GM12878 (cell line): ENCODE measurements around the gene ADCY5. TPM values are rescaled to one million over a fixed set of nuclear protein-coding genes. Genes with fewer than 3 reads are reported as not detected.

Experiments used
- ATAC-seq: fragments of 200-7000 bp; cut with Tn5 transposase; 3 replicates; pipeline ENCODE4 v1.9.1; 2020; ENCODE audit warnings: mild to moderate bottlenecking, moderate library complexity
- BruUV-seq: library from RNA; stranded (reverse); fragments of 400-500 nt; replicated peaks from 2 replicates; lab custom pipeline; 2021; lab: Mats Ljungman, UMichigan
- CTCF ChIA-PET: fragments of 300-600 bp; sonication (Branson Sonifier 250); formaldehyde crosslinking; extraction: SDS; loops from one replicate; lab custom pipeline; 2021; ENCODE audit warnings: inconsistent platforms; lab: Yijun Ruan, JAX
- POLR2A ChIA-PET: fragments of 350-600 bp; formaldehyde crosslinking; extraction: SDS; loops from one replicate; lab custom pipeline; 2021; ENCODE audit warnings: inconsistent platforms; lab: Charles Lee
- RAD21 ChIA-PET: fragments of 300-600 bp; sonication (Branson Sonifier 250); formaldehyde crosslinking; loops from one replicate; lab custom pipeline; 2023; ENCODE audit warnings: antibody characterized with exemption; ENCODE audit not compliant: unreplicated experiment; lab: Charles Lee
- SMC1A ChIA-PET: fragments of 300-600 bp; sonication (Branson Sonifier 250); formaldehyde crosslinking; loops from one replicate; lab custom pipeline; 2023; ENCODE audit not compliant: unreplicated experiment, uncharacterized antibody; lab: Charles Lee
- DNase-seq: peaks from one replicate; pipeline ENCODE4 v3.0.0-alpha.2; 2011; ENCODE audit warnings: low read depth, low spot score
- FAIRE-seq: peaks from 3 replicates; lab custom pipeline; 2011; peaks lifted over from hg19 to GRCh38; lab: Jason Lieb, UNC
- H2AFZ ChIP-seq: 2 replicates; pipeline ENCODE4 v1.6.0; 2011; ENCODE audit warnings: low read depth, low read length, control low read depth; ENCODE audit not compliant: control insufficient read depth
- H3K27ac ChIP-seq: 2 replicates; pipeline ENCODE4 v1.5.1; 2011; ENCODE audit warnings: control low read depth; ENCODE audit not compliant: control insufficient read depth, insufficient read depth
- H3K27me3 ChIP-seq, 2 experiments: replicated peaks in 1 of 2; 2 replicates each; pipeline versions ENCODE4 v1.6.0 to v1.6.1; 2011; ENCODE audit warnings: low read length in 1 of 2; ENCODE audit not compliant: control insufficient read depth in 2 of 2, insufficient read depth in 2 of 2
- H3K36me3 ChIP-seq, 2 experiments: 2 replicates each; pipeline ENCODE4 v1.5.1; 2011; ENCODE audit warnings: low read length in 1 of 2; ENCODE audit not compliant: control insufficient read depth in 2 of 2, insufficient read depth in 2 of 2
- H3K4me1 ChIP-seq: 2 replicates; pipeline ENCODE4 v1.6.1; 2011; ENCODE audit warnings: mild to moderate bottlenecking, low read length, moderate library complexity, mixed read lengths; ENCODE audit not compliant: control insufficient read depth, insufficient read depth
- H3K4me2 ChIP-seq: 2 replicates; pipeline ENCODE4 v1.6.0; 2011; ENCODE audit warnings: control low read depth; ENCODE audit not compliant: control insufficient read depth, insufficient read depth
- H3K4me3 ChIP-seq: fragments of 200-600 bp; sonication (generic); 2 replicates; pipeline ENCODE4 v1.5.1; 2016
- H3K79me2 ChIP-seq: 2 replicates; pipeline ENCODE4 v1.6.0; 2011; ENCODE audit warnings: low read length; ENCODE audit not compliant: control insufficient read depth, insufficient read depth
- H3K9ac ChIP-seq: 2 replicates; pipeline ENCODE4 v1.8.0; 2011; ENCODE audit warnings: low read length, control low read depth, mixed read lengths; ENCODE audit not compliant: control insufficient read depth, insufficient read depth
- H3K9me3 ChIP-seq: replicated peaks from 3 replicates; pipeline ENCODE4 v1.5.1; 2011; ENCODE audit warnings: mild to moderate bottlenecking, low read length; ENCODE audit not compliant: control insufficient read depth, insufficient read depth
- H4K20me1 ChIP-seq: 2 replicates; pipeline ENCODE4 v1.6.0; 2011; ENCODE audit not compliant: control insufficient read depth, insufficient read depth
- ASH2L ChIP-seq: fragments of 300-600, 200-600 bp; sonication (generic); IDR thresholded peaks from 2 replicates; pipeline ENCODE4 v1.6.1; 2017; ENCODE audit warnings: low read depth, mild to moderate bottlenecking, borderline replicate concordance
- ATF2 ChIP-seq: IDR thresholded peaks from 2 replicates; pipeline ENCODE4 v1.6.1; 2012; ENCODE audit warnings: low read length, inconsistent platforms
- KDM1A ChIP-seq: fragments of 200-600 bp; sonication (generic); IDR thresholded peaks from 2 replicates; pipeline ENCODE4 v1.6.1; 2016; ENCODE audit warnings: borderline replicate concordance
- NR2F1 ChIP-seq: fragments of 450-650 bp; conservative IDR thresholded peaks from 2 replicates; pipeline ENCODE4 v1.6.1; 2017; ENCODE audit warnings: mild to moderate bottlenecking
- POLR2A ChIP-seq: IDR thresholded peaks from 2 replicates; pipeline ENCODE4 v1.6.1; 2011; ENCODE audit warnings: low read depth, mild to moderate bottlenecking, low read length
- SP1 ChIP-seq: IDR thresholded peaks from one replicate; pipeline ENCODE4 v1.6.1; 2011; ENCODE audit warnings: low read depth, low read length
- SUPT20H ChIP-seq: IDR thresholded peaks from 2 replicates; pipeline ENCODE4 v1.6.1; 2011; ENCODE audit warnings: low read depth, mild to moderate bottlenecking, low read length, moderate library complexity, borderline replicate concordance; ENCODE audit not compliant: control insufficient read depth
- TBL1XR1 ChIP-seq: IDR thresholded peaks from 2 replicates; pipeline ENCODE4 v1.6.1; 2012; ENCODE audit warnings: low read depth, low read length, improper control_type of control experiment
- ZNF622 ChIP-seq: fragments of 450-650 bp; IDR thresholded peaks from 2 replicates; pipeline ENCODE4 v1.6.1; 2017; ENCODE audit warnings: mild to moderate bottlenecking, inconsistent platforms
- WGBS: methylation state at CpG from one replicate; pipeline ENCODE4 v1.1.6; 2016; ENCODE audit warnings: low lambda C conversion rate; ENCODE audit not compliant: insufficient replicate concordance, insufficient coverage; ENCODE audit errors: missing lambda C conversion rate; 5-methylcytosine and 5-hydroxymethylcytosine counted together
- in situ Hi-C: fragments of 300-500 bp; cut with MboI; formaldehyde crosslinking; loops from 9 replicates; pipeline ENCODE4 v1.14.3; 2018; ENCODE audit warnings: mixed read lengths
- intact Hi-C: fragments of 100-400 bp; cut with micrococcal nuclease; formaldehyde crosslinking; loops from one replicate; pipeline ENCODE4 v1.14.2; 2022; ENCODE audit not compliant: unreplicated experiment
- polyA plus RNA-seq, 11 experiments: library from polyadenylated mRNA; depleted of rRNA in 4 of 11; unstranded in 6 of 11; stranded (reverse) in 5 of 11; fragments of >200 nt; fragmentation: Nextera tagmentation in 4 of 11; fragmentation: Illumina TruSeq in 1 of 11; extraction: Ambion mirVana in 4 of 11; extraction: Trizol in 1 of 11; gene quantifications; 1 replicate in 1 of 11; 2 replicates in 10 of 11; pipeline versions ENCODE4 v1.2.1 to v1.2.3, GENCODE V29; 2011 to 2016; ENCODE audit warnings: inconsistent platforms in 2 of 11, missing spikeins in 2 of 11, low read depth in 1 of 11
- total RNA-seq, 4 experiments: library from RNA; depleted of rRNA in 3 of 4; stranded (reverse); fragments of >200 nt in 3 of 4; fragmentation: Illumina TruSeq in 1 of 4; extraction: Trizol in 1 of 4; gene quantifications; 2 replicates each; pipeline versions ENCODE4 v1.2.1 to v1.2.3, GENCODE V29; 2013 to 2021

ADCY5 gene
- total and polyA plus RNA-seq, 10 of the 15 experiments (the other 5 are each of a cell fraction or from before 2014, with no cell fraction given), result under 0.01 to 0.24 (median 0.02) TPM; not detected in 4

- no peak for FAIRE-seq
- Histone ChIP-seq H3K4me2 (no peak overlapping the region), H3K4me3 (no peak overlapping the region), H2AFZ (no peak overlapping the region), H3K9ac (no peak overlapping the region), H3K27me3 (no peaks in the 10 kb centered on the region), H3K36me3 (peaks cover 4 to 8% of the 10 kb centered on the region in 2 experiments), H3K79me2 (no peaks in the 10 kb centered on the region), H3K27ac (no peak overlapping the region), H3K9me3 (no peaks in the 10 kb centered on the region), H3K4me1 (no peaks in the 10 kb centered on the region), H4K20me1 (no peaks in the 10 kb centered on the region)
- 97% methylated on average over 4 of the region's 4 CpGs for WGBS
- RAD21 ChIA-PET, result no interaction called here
- CTCF ChIA-PET, result interaction anchor here (1.1 kb wide), 1 partner anchor 12 kb away, joined by 3 read pairs; no protein-coding TSS in a partner anchor
- no peak for DNase-seq
- in situ Hi-C loops, result no loop called here
- no peak for TF ChIP-seq ASH2L
- TF ChIP-seq POLR2A, result no peak
- TF ChIP-seq SP1, result no peak
- TF ChIP-seq NR2F1, result no peak
- no peak for TF ChIP-seq SUPT20H
- TF ChIP-seq TBL1XR1, result no peak
- no peak for TF ChIP-seq ATF2
- TF ChIP-seq KDM1A, result no peak
- TF ChIP-seq ZNF622, result no peak
- SMC1A ChIA-PET, result no interaction called here
- intact Hi-C loops, result no loop called here
- no peak for ATAC-seq
- no TSS peak for BruUV-seq
- POLR2A ChIA-PET, result no interaction called here
Observed at GRCh38 chr3:123244128-123244527, 204.8 kb downstream of the ADCY5 start.
